HFF-Myc (cell line): ENCODE measurements around the gene KDM5B.
"Not testable (repeated sequence)": the region's sequence is repeated elsewhere in the genome, so short reads cannot be mapped to it uniquely, and the experiment has no call there.

ENCODE experiments used
- DNase-seq: peaks from one replicate; pipeline ENCODE4 v3.0.0-alpha.2; 2011; ENCODE audit warnings: low read depth; ENCODE audit errors: extremely low read depth
- H3K4me3 ChIP-seq: replicated peaks from 2 replicates; pipeline ENCODE4 v1.5.1; 2011; ENCODE audit warnings: low read depth, mild to moderate bottlenecking, control low read depth, low read length
- TF ChIP-seq, protein P1 (sequence below): IDR thresholded peaks from 2 replicates; pipeline ENCODE4 v1.5.1; 2012; ENCODE audit warnings: mild to moderate bottlenecking, low read depth, low read length, control low read depth; ENCODE audit errors: missing control alignments

The KDM5B gene

GRCh38 chr1:202800742-202801141 lies 7.5 kb downstream of the KDM5B start:
- no peak for DNase-seq
- no peak overlapping the region for H3K4me3 ChIP-seq

GRCh38 chr1:202798792-202799331 lies 9.4 kb downstream of the KDM5B start:
- no peak for DNase-seq
- TF ChIP-seq, protein P1, sequence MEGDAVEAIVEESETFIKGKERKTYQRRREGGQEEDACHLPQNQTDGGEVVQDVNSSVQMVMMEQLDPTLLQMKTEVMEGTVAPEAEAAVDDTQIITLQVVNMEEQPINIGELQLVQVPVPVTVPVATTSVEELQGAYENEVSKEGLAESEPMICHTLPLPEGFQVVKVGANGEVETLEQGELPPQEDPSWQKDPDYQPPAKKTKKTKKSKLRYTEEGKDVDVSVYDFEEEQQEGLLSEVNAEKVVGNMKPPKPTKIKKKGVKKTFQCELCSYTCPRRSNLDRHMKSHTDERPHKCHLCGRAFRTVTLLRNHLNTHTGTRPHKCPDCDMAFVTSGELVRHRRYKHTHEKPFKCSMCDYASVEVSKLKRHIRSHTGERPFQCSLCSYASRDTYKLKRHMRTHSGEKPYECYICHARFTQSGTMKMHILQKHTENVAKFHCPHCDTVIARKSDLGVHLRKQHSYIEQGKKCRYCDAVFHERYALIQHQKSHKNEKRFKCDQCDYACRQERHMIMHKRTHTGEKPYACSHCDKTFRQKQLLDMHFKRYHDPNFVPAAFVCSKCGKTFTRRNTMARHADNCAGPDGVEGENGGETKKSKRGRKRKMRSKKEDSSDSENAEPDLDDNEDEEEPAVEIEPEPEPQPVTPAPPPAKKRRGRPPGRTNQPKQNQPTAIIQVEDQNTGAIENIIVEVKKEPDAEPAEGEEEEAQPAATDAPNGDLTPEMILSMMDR: no peak
- no peak overlapping the region for H3K4me3 ChIP-seq

More at GRCh38 chr1:202800742-202801141, 7.5 kb downstream of the KDM5B start:
- TF ChIP-seq, protein P1: no peak

- H3K4me3 ChIP-seq: no peak overlapping the region
- DNase-seq: no peak
- TF ChIP-seq, protein P1: no peak
Measured at GRCh38 chr1:202798260-202798659, 10.0 kb downstream of the KDM5B start.

- TF ChIP-seq, protein P1: no peak
- DNase-seq: no peak
- H3K4me3 ChIP-seq: no peak overlapping the region
Measured at GRCh38 chr1:202796670-202797069, 11.6 kb downstream of the KDM5B start.

DNA sequence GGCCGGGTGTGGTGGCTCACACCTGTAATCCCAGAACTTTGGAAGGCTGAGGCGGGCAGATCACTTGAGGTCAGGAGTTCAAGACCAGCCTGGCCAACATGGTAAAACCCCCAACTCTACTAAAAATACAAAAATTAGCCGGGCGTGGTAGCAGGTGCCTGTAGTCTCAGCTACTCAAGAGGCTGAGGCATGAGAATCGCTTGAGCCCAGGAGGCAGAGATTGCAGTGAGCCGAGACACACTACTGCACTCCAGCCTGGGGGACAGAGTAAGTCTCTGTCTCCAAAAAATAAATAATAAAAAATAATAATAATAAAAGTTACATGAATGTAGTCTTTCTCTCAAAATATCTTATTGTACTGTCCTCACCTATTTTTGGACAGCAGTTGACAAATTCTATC lies 13.3 kb downstream of the KDM5B start:
- H3K4me3 ChIP-seq, DNase-seq: not testable (repeated sequence)

DNA sequence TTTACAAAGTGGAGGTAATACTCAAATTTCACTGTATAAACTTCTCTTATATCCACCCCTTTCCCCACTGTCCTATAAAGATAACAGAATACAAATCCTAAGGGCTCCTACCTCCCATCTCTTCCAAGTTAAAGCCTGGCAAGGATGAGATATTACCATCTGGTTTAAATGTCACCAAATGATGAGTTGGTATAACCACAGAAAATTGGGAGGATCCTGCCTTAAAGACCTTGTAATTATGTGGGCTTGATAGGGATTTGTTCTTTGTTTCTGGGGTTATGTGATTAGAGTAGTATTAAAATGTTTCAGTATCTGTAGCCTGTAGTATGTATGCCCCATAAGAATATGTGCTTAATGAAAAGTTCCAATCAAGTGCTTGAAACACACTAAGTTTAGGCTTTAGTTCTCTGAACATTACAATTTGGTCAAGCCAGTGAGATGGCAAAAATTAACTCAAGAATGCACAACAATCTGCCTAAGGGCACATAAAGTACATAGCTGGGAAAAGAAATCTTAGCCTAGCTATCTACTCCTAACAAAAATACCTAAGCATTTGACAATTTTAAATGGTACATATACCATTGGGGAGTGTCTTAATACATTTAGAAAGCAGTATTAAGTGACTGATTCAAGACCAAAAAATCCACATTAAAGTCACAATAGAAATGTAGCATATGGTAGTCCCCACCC lies 14.0 kb downstream of the KDM5B start:
- no peak for DNase-seq
- TF ChIP-seq, protein P1: no peak

GRCh38 chr1:202791077-202791747 lies 17.0 kb downstream of the KDM5B start:
- TF ChIP-seq, protein P1: no peak
- no peak for DNase-seq
- no peak overlapping the region for H3K4me3 ChIP-seq

More for the DNA sequence above, 14.0 kb downstream of the KDM5B start:
- H3K4me3 ChIP-seq: no peak overlapping the region
